ENCODE results near the gene SLC1A2.

Gene SLC1A2

DNA sequence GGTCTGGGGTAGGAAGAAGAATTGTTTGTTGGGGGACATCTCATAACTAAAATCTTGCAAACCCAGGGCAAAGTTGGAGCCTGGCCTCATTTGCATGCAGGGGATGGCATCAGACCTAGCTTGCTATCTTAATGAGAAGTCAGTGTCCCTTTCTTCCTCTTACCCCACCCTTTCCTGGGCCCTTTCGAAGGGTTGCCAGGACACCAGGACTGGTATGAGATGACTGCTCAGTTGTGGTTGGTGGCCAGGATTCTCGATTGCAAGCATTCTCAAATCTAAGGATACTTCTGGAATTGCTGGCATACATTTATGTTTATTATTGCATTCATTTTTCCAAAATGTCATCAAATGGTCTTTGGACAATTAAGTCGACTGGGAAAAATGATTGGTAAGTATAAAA lies 131.0 kb downstream of the SLC1A2 start:
- H3K9me3 ChIP-seq (ENCODE audit: insufficient read depth, low read depth, low read length) = no peaks in the 10 kb centered on the region
- TF ChIP-seq CTCF (conservative IDR thresholded peaks at IDR 0.05; ENCODE audit: low read length) = no peak
- TF ChIP-seq EZH2phosphoT487 (IDR thresholded peaks at IDR 0.05; ENCODE audit: borderline replicate concordance) = no peak
- H3K79me2 ChIP-seq (ENCODE audit: insufficient read depth, low read length) = no peaks in the 10 kb centered on the region
- H4K20me1 ChIP-seq (ENCODE audit: insufficient read depth, low read length, poor library complexity, severe bottlenecking) = no peaks in the 10 kb centered on the region
- peaks cover 12% of the 10 kb centered on the region for H3K4me1 ChIP-seq (ENCODE audit: insufficient read depth, low read length, poor library complexity, severe bottlenecking)
- no peaks in the 10 kb centered on the region for H3K27me3 ChIP-seq (ENCODE audit: insufficient read depth, low read length, poor library complexity, severe bottlenecking)
- H3K36me3 ChIP-seq (ENCODE audit: insufficient read depth, low read length) = no peaks in the 10 kb centered on the region
- no peak overlapping the region for H3K4me3 ChIP-seq (ENCODE audit: low read length, poor library complexity, severe bottlenecking)
- H3F3A ChIP-seq (ENCODE audit: low read depth) = no peaks in the 10 kb centered on the region
- H3K9me2 ChIP-seq (replicated peaks; ENCODE audit: low read depth, low read length) = no peaks in the 10 kb centered on the region
- H2AFZ ChIP-seq (ENCODE audit: low read length) = no peak overlapping the region
- no peak overlapping the region for H3K4me2 ChIP-seq (ENCODE audit: low read depth, low read length, poor library complexity, severe bottlenecking)
- no peak overlapping the region for H3K9ac ChIP-seq (ENCODE audit: low read depth, low read length, poor library complexity, severe bottlenecking)

DNA sequence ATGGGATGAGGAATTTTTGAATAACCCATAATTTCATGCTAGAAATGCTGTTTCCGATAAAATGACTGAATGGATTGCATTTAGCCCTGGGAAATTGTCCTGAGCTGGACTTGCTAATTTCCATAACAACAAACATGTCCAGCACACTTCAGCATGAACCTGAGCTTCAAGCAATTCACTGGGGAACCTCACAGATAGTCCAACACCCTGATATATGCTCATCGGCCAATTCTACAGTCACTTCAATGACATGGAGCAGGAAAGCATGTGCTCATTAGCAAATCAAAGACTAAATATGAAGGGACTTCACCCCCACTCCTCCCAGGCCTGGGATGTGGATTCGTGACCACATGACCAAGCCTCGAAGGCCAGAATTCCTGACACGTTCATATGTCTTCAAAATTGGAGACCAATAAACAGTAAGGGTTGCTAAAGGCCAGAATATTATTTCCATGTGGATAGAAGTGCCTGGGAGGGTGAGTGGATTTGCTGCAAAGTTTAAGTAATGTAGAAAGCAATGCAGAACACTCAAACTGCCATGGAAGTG lies 131.9 kb downstream of the SLC1A2 start:
- Histone ChIP-seq H3K4me3 (ENCODE audit: low read length, poor library complexity, severe bottlenecking) (no peak overlapping the region), H4K20me1 (ENCODE audit: insufficient read depth, low read length, poor library complexity, severe bottlenecking) (no peaks in the 10 kb centered on the region), H2AFZ (ENCODE audit: low read length) (no peak overlapping the region), H3K4me1 (ENCODE audit: insufficient read depth, low read length, poor library complexity, severe bottlenecking) (peaks cover 12% of the 10 kb centered on the region), H3K9ac (ENCODE audit: low read depth, low read length, poor library complexity, severe bottlenecking) (no peak overlapping the region), H3F3A (ENCODE audit: low read depth) (no peaks in the 10 kb centered on the region), H3K79me2 (ENCODE audit: insufficient read depth, low read length) (no peaks in the 10 kb centered on the region), H3K9me2 (replicated peaks; ENCODE audit: low read depth, low read length) (no peaks in the 10 kb centered on the region), H3K4me2 (ENCODE audit: low read depth, low read length, poor library complexity, severe bottlenecking) (no peak overlapping the region), H3K36me3 (ENCODE audit: insufficient read depth, low read length) (no peaks in the 10 kb centered on the region), H3K27me3 (ENCODE audit: insufficient read depth, low read length, poor library complexity, severe bottlenecking) (no peaks in the 10 kb centered on the region), H3K9me3 (ENCODE audit: insufficient read depth, low read depth, low read length) (no peaks in the 10 kb centered on the region)
- no peak for TF ChIP-seq CTCF (conservative IDR thresholded peaks at IDR 0.05; ENCODE audit: low read length)

DNA sequence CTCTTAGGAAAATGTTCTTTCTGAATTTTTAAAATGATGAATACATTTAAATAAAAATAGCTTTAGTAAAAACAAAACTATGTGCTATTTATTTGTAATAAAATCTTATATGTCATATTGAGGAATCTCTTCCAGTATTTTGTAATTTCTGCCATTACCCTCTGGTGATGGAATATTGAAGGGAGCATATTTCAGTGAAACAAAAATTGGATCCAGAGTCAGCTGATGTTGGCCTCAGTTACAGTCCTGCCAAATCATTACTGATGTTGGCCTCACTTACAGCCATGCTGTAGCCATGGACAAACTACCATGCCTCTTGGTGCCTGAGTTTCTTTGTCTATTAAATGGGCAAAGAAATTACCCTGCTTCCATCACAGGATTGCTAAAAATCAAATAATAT lies 133.2 kb downstream of the SLC1A2 start:
- no peaks in the 10 kb centered on the region for H3K9me3 ChIP-seq (ENCODE audit: insufficient read depth, low read depth, low read length)
- no peak overlapping the region for H3K4me2 ChIP-seq (ENCODE audit: low read depth, low read length, poor library complexity, severe bottlenecking)
- no peaks in the 10 kb centered on the region for H3K27me3 ChIP-seq (ENCODE audit: insufficient read depth, low read length, poor library complexity, severe bottlenecking)

More for the DNA sequence above, 133.2 kb downstream of the SLC1A2 start:
- Histone ChIP-seq H2AFZ (ENCODE audit: low read length) (no peak overlapping the region), H3K9ac (ENCODE audit: low read depth, low read length, poor library complexity, severe bottlenecking) (no peak overlapping the region), H3K9me2 (replicated peaks; ENCODE audit: low read depth, low read length) (no peaks in the 10 kb centered on the region), H3F3A (ENCODE audit: low read depth) (no peaks in the 10 kb centered on the region), H3K79me2 (ENCODE audit: insufficient read depth, low read length) (no peaks in the 10 kb centered on the region), H3K4me1 (ENCODE audit: insufficient read depth, low read length, poor library complexity, severe bottlenecking) (peaks cover 12% of the 10 kb centered on the region), H3K4me3 (ENCODE audit: low read length, poor library complexity, severe bottlenecking) (no peak overlapping the region), H3K36me3 (ENCODE audit: insufficient read depth, low read length) (no peaks in the 10 kb centered on the region), H4K20me1 (ENCODE audit: insufficient read depth, low read length, poor library complexity, severe bottlenecking) (no peaks in the 10 kb centered on the region)
- TF ChIP-seq EZH2phosphoT487 (IDR thresholded peaks at IDR 0.05; ENCODE audit: borderline replicate concordance) (no peak), CTCF (conservative IDR thresholded peaks at IDR 0.05; ENCODE audit: low read length) (no peak)

All from Loucy (cell line).